ENCODE data around the gene ARL15. TPM values are rescaled to one million over a fixed set of nuclear protein-coding genes. Genes with fewer than 3 reads are reported as not detected.

The ARL15 gene
- total RNA-seq, 1 donor from 2014 or later: 20.3 TPM

DNA sequence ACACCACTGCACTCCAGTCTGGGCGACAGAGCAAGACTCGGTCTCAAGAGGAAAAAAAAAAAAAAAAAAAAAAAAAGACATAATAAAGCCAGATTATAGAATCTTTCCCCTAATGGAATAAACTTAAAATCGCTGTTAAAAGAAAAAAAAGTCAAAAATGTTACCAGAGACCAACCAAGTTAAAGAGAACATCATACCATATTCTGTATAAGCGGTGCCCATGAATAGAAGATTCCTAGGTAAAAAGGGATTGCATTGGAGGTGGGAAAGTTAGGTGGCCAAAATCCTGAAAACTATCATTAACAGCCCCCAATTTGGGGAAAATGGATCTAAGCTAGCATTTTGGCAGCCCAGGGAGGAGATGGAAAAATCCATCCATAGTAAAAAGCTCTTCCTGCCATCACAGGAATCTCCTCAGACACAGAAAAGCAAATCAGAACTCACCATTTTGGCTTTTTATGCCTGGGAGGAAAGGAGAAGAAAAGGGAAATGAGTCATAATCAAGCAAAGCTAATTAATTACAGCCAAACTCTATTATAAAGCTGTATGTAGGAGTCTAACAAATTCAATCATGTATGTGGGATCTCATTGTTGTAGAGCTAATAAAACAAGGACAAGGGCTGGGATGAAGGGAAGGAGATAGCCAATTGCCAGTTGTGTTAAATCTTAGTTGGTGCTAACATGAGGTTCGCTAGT lies 363.8 kb downstream of the ARL15 start:
- intact Hi-C loops (cut with DNase I): no loop called here
- ATAC-seq (ENCODE audit: poor library complexity) (no peak), DNase-seq (no peak)

DNA sequence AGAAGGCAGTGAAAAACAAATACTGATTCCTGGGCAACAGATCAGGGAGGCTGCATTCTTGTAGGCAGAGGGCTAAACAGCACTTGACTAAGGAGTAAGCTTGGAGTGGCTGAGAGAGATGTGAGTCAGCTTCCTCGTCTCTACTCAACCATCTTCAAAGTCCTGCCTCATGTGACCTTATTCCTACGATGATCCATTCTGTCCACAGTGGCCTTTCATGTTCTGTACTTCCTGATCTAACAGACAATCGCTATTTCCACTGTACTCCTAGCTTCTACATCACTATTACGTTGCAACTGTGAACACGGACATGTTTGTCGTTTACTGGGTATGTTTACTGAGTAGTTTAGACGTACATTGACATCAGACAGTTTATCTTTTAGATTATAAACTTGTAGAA lies 365.4 kb downstream of the ARL15 start:
- ATAC-seq (ENCODE audit: poor library complexity) (no peak), DNase-seq (no peak)
- intact Hi-C loops (cut with DNase I): no loop called here

DNA sequence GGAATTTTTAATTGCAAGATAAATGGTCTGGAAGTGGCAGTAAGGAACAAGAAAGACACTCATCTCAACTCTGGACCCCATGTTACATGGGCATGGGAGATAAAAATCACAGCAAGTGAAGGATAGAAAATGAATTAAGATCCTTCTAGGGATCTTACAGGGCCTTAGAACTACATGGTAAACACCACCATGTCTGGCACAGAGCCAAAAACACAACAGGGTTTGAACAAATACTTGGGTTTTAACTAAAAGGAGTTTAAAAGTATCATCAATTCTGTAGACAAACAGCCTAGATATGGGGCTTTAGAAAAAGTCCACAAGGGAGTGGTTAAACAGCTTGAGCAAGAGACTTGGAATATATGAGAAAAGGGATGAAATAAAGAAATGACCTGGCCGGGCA lies 366.4 kb downstream of the ARL15 start:
- ATAC-seq (ENCODE audit: poor library complexity) (no peak), DNase-seq (no peak)
- intact Hi-C loops (cut with DNase I): no loop called here

DNA sequence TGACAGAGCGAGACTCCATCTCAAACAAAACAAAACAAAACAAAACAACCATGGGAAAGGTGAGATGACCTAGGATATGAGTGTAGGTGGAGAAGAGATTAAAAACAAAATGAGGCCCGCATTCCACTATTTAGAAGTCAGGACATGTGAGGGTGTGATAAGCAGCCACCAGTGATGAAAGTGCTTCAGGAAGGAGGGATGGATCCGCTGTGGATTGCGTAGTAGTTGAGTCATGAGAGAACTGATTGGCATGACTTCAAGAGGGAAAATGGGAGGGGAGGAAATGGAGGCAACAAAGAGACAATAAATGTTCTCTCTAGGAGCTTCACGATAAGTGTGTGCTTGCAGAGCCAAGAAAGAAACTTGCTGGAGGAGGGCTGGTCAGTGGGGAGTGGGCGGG lies 367.6 kb downstream of the ARL15 start:
- ATAC-seq (ENCODE audit: poor library complexity) (peak; percentile 82), DNase-seq (no peak)
- intact Hi-C loops (cut with DNase I): no loop called here

DNA sequence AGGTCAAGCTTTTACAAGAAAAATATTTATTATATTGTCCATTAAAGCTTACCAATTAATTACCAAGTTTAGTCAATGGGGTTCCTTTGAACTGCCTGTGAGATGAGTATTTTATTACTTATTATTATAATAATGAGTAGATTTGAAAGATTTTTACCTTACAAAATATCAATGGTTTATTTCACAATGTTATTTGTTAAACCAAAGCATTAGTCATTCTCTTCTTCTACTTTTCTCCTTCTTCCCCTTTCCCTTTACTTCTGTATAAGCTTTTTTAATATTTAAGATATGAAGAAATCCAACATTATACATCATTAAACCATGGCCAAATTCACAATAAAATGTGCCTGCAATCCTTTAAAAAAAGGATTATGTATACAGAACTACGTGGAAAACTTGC lies 369.5 kb downstream of the ARL15 start:
- intact Hi-C loops (cut with DNase I): no loop called here
- ATAC-seq (ENCODE audit: poor library complexity) (no peak), DNase-seq (no peak)

DNA sequence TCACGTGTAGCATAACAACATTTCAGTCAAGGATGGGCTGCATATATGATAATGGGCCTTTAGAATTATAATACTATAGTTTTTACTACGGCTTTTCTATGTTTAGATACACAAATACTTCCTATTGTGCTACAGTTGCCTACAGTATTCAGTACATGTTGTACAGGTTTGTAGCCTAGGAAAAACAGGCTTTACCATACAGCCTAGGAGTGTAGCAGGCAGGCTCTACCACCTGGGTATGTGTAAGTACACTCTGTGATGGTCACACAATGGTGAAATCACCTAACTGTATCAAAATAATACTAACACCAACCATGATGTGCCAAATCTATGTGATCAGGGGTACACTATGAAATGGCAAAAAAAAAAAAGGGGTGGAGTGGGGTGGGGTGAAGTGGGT lies 372.9 kb downstream of the ARL15 start:
- intact Hi-C loops (cut with DNase I): no loop called here
- no peak for ATAC-seq (ENCODE audit: poor library complexity)
- no peak for DNase-seq

DNA sequence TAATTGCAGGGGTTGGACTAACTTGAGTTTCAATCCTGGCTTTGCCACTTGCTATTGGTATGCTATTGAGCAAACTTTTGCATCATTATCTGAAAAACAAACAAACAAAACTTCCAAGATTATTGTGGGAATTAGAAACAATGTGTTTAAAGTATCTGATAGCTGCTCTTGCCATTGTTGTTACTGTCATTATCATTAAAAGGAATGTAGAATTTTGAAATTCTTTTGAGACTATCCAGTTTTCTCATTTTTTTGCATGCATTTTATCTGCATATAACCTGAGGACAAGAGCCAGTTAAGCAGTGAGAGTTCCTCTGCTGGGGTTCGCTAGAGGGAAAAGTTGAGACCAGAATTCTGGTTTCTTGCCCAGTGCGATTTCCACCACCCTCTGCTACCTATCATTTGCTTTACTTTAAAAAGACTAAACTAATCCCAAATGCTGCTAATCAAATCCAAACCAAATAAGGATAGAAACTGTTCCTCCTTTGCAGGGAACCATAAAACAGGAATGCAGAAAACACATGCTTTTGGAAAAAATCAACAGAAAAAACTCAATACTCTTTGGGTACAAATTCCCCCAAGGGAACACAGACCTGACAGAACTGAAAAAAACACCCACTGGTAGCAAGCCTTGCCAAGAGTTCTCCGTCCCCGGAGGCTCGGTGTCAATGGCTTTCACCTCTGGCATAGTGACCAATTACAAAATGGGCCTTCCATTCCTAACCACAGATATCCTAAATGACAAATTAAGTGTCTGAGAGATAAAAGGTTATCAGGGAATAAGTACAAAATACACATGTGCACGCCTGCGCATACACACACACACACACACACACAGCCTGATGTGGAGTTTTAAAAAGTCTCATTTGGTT lies 373.7 kb downstream of the ARL15 start:
- ATAC-seq (ENCODE audit: poor library complexity): peak; percentile 87
- DNase-seq: peak; percentile 53
- intact Hi-C loops (cut with DNase I): no loop called here

DNA sequence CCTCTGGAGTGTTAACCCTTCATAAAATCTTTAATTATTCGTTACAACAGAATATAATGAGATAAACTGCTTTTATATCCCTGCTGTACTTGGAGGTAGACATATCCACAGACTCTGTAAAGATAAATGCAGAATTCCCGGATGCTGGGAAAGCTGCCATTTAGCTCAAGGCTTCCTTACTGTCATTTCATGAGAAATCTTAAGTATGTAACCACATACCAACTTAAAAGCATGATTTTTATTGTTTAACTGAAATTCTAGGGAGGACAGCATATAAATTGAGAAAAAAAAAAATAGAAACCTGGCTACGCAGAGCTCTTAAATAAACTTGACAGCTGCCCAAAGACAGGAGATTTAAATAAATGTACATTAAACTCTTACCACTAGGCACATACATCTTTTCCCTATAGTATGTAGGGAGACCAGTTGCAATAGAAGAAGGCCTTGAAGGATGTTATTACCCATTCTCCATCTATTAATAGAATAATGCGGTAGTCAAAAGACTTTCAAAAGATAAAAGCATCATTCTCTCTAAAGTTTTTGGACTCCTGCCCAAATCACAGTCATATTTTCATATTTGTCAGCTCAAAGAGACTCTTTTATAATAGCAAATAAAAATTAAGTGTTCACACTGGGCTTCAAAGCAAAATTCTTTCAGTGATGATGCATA lies 376.1 kb downstream of the ARL15 start:
- DNase-seq (no peak), ATAC-seq (ENCODE audit: poor library complexity) (no peak)
- intact Hi-C loops (cut with DNase I): no loop called here

DNA sequence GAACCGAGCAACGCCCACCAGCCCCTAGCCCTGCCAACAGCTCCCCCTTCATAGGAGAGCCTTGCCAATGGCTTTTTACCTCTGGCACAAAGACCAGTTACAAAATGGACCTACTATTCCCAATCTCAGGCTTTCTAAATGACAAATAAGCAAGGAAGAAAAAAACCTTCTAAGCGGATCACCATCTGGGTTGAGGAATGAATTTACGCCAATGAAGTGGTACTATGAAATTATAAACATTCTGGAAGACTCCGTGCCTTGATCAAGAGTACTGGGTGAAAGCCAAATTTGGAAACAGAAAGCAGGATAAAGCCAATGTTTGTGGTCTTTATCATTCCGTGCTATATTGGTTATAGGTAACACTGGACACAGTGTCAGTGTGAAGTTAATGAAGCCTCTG lies 378.0 kb downstream of the ARL15 start:
- DNase-seq: no peak
- ATAC-seq (ENCODE audit: poor library complexity): no peak
- intact Hi-C loops (cut with DNase I): no loop called here

DNA sequence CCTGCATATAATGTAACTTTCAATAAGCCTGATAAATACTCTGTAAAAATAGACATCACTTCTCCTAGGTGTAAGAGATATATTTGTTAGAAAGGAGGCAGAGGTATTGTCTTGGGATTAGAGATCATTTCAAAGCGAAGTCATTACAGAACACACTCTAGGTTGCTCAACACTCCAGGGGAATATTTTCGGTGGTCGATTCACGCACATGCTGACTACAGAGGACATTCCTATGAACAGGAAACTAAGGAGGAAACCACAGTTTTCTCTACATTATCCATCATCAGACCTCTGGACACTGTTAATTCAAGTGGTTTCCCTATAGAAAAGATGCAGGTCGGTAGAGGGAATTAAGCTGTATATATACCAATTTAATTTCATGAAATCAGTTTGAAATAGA lies 379.9 kb downstream of the ARL15 start:
- DNase-seq (no peak), ATAC-seq (ENCODE audit: poor library complexity) (no peak)
- intact Hi-C loops (cut with DNase I): no loop called here

DNA sequence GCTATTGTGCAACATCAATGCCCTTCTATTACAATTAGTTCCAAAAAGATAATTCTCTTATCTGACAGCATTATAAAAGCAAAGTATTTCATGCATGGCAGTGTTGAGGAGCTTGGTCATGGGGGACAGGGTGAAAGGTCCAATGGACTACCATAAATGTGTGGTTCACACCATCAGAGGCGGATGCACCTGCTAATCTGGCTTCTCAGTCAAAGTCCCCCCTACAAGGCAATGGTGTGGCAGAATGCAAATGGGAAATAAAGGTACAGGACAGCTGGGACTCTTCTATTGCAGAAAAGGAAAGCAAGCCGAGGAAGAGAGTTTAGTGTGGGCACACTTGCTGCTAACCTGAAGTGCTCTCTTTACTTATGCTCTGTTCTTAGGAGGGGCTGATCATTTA lies 380.8 kb downstream of the ARL15 start:
- no peak for ATAC-seq (ENCODE audit: poor library complexity)
- no peak for DNase-seq
- intact Hi-C loops (cut with DNase I): no loop called here

DNA sequence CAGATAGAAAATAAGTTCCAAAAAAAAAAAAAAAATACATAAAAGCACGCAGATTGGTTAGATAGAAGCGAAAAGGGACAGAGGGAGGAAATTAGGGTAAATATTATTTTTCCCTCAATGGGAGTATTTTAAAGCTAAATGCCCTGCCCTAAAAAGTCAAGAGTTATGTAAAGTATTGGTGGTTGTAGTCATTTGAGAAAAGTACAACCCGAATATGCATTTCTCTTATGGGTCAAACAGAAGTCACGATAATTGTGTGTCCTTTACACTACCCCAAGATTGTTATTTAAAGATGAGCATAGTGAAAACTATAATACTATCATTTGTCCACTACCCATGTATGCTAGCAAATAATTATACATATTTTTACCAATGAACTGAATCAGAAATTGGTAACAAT lies 381.2 kb downstream of the ARL15 start:
- DNase-seq (no peak), ATAC-seq (ENCODE audit: poor library complexity) (no peak)
- intact Hi-C loops (cut with DNase I): no loop called here

DNA sequence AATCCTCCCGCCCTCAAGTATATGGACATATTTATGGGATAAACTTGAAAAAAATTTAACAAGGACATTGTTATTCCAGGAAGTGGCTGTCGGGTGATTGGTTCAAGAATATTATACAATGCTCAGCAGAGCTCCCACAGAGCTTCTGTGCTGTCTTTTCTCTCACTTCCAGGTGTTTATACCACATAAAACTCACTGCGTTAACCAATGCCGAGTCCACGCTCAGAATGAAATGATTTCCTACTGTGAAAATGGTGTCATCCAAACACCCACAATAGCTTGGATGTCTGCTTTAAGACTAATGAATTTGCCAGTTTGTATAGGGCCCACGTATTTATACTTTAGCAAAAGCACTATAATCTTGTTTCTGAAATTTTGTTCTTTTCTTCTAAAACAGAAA lies 381.7 kb downstream of the ARL15 start:
- intact Hi-C loops (cut with DNase I): no loop called here
- no peak for ATAC-seq (ENCODE audit: poor library complexity)
- no peak for DNase-seq

DNA sequence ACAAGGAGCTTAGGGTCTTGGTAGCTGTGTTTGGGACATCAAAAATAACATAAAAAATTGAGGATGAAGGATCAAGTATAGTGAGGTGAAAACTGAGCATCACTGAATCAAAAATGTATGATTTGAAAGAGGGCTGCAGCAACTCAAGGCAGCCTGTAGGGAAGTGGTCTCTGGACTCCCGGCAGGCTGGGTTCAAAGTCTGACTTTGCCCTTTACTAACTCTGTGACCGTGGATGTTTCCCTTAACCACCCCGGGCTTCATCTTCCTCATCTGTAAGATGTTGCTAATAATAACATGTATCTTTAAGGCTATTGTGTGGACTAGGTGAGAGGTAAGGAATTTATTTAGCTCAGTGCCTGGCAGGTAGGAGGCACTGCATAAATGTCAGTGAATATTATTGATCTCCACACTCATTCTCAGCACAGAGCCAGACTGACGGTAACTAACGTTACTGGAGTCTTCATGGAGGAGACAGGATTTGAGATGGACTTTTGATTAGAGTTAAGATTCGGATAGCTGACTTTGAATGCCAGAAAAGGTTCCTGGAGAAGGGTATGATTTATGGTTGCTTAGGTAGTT lies 382.6 kb downstream of the ARL15 start:
- intact Hi-C loops (cut with DNase I): no loop called here
- ATAC-seq (ENCODE audit: poor library complexity) (no peak), DNase-seq (no peak)

DNA sequence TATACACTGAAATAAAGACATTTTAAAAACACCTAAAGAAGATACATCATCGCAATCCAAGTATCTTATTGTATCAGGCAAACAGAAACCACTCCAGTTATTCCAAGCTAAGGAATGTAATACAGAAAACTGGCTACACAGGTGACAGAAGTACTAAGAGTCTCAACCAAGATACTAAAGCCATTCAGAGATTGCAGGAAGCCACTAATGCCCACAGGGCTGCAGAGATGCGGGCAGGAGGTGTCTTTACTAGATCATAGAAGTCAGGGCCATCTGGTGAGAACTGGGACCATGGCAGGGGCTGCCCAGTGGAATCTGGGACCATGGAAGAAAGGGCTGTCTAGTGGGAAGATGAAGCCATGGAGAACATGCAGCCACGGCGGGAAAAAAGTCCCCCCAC lies 384.3 kb downstream of the ARL15 start:
- ATAC-seq (ENCODE audit: poor library complexity): no peak
- intact Hi-C loops (cut with DNase I): no loop called here

DNA sequence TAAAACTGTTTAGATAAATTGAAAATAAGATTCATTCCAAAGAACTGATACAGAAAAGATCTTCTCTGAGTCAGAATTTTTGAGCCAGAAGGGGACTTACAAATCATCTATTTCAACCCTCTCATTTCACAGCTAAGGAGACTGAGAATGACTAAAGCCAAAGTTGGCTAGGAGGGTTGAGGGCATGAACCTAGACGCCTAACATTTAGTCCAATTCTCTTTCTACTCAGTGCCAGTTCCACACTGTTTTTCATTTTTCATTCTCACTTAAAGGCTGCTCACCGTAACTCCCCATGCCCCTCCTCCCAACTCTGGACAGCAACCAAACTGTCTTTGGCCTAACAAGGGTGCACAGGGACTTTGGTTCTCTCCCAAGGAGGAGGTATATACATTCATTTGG lies 386.0 kb downstream of the ARL15 start:
- DNase-seq (no peak), ATAC-seq (ENCODE audit: poor library complexity) (no peak)
- intact Hi-C loops (cut with DNase I): no loop called here

More for the DNA sequence above, 384.3 kb downstream of the ARL15 start:
- DNase-seq: no peak

DNA sequence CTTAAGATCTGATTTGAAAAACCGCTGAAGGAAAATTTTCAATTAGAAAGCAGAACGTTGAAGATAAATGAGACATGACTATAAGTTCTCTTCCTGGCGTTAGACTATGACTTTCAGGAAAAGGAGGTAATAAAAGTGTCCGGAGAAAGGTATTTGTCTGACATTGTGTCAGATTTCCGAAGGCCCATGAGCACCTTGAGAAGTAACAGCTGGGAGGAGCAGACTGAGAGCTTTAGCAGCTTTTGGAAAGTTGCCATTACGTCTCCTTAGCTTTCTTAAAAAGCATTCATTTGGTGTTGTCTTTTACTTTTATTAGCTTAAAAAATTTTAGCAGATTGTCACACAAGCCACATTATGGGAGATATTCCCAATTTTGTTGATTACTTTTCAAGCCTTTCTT lies 386.4 kb downstream of the ARL15 start:
- intact Hi-C loops (cut with DNase I): no loop called here

DNA sequence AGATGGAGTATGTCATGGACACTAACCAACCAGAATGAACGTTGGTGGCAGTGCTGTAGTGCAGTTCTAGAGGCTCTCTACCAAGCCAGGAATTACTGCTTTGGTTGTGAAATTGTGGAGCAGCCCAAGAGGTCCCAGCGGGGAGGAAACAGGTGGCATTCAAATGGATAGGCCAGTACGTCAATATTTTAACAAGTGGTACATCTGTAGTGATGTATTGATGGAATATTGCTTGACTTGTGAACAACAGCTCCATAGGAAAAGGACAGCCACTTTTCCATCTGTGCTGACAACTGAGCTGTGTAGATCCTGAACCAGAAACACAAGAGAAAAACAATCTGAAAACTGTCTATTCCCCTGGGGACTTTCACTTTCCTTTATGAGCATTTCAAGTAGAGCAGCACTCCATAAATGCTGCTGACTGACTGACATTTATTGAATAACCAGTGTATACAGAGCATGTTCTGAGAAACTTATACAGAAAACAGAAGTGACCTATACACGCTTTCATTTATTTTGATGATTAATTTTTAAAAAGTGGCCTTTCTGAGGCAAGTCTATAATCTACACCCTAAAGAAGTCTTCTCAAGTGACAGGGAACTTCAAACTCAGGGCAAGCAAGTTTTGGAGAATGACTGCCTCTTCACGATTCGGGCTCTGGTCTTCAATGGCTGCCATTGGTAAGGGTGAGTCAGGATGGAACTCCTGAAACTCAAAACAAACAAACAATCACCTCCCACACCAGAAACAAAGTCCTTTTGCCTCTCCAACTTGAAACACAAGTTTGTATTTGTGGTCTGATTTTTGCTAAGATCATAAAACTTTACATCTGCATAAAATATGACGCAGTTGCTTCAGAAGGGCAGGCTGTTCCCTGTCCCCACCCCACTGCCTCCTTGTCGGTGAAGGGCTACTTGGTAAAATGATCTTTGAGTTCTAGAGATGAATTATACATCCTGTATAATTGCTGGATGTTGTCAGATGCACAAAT lies 387.6 kb downstream of the ARL15 start:
- ATAC-seq (ENCODE audit: poor library complexity): no peak
- intact Hi-C loops (cut with DNase I): no loop called here
- no peak for DNase-seq

More for the DNA sequence above, 386.4 kb downstream of the ARL15 start:
- DNase-seq (no peak), ATAC-seq (ENCODE audit: poor library complexity) (no peak)

Data from Right ventricle myocardium superior (tissue), 1 donor.